Measurements from ENCODE around the gene CSNK1E.

CSNK1E gene

GRCh38 chr22:38350444-38351359 is 33.5 kb upstream of the CSNK1E start:
- Histone ChIP-seq H3K4me3 (ENCODE audit: low read length) (no peak overlapping the region), H3K9me3 (ENCODE audit: insufficient read depth, low read length) (no peaks in the 10 kb centered on the region), H3K27me3 (ENCODE audit: low read depth, low read length) (peaks cover 14% of the 10 kb centered on the region), H3K4me2 (ENCODE audit: low read length) (no peak overlapping the region), H4K20me1 (ENCODE audit: insufficient read depth, low read length) (peaks cover 14% of the 10 kb centered on the region; the same call in 1 of the 2 replicates), H3K27ac (ENCODE audit: low read length) (no peak overlapping the region), H3K36me3 (replicated peaks; ENCODE audit: low read depth, low read length) (peaks cover 22% of the 10 kb centered on the region), H3K79me2 (ENCODE audit: low read length) (no peaks in the 10 kb centered on the region), H3K4me1 (ENCODE audit: low read length) (no peaks in the 10 kb centered on the region), H3K9ac (ENCODE audit: low read length) (no peak overlapping the region), H2AFZ (ENCODE audit: low read depth, low read length) (no peak overlapping the region)
- TF ChIP-seq EZH2phosphoT487 (IDR thresholded peaks at IDR 0.05; ENCODE audit: low read depth) (no peak), CTCF (IDR thresholded peaks at IDR 0.05; ENCODE audit: low read depth, low read length) (no peak)

GRCh38 chr22:38348751-38349496 is 31.7 kb upstream of the CSNK1E start:
- no peaks in the 10 kb centered on the region for H3K9me3 ChIP-seq (ENCODE audit: insufficient read depth, low read length)
- H3K4me2 ChIP-seq (ENCODE audit: low read length) = no peak overlapping the region
- H3K27ac ChIP-seq (ENCODE audit: low read length) = no peak overlapping the region
- no peak overlapping the region for H3K9ac ChIP-seq (ENCODE audit: low read length)
- peaks cover 18% of the 10 kb centered on the region for H3K36me3 ChIP-seq (replicated peaks; ENCODE audit: low read depth, low read length)
- TF ChIP-seq EZH2phosphoT487 (IDR thresholded peaks at IDR 0.05; ENCODE audit: low read depth) (no peak), CTCF (IDR thresholded peaks at IDR 0.05; ENCODE audit: low read depth, low read length) (no peak)
- no peak overlapping the region for H2AFZ ChIP-seq (ENCODE audit: low read depth, low read length)
- peaks cover 8% of the 10 kb centered on the region; the same call in 1 of the 2 replicates for H4K20me1 ChIP-seq (ENCODE audit: insufficient read depth, low read length)
- no peaks in the 10 kb centered on the region for H3K79me2 ChIP-seq (ENCODE audit: low read length)
- H3K4me3 ChIP-seq (ENCODE audit: low read length) = no peak overlapping the region
- no peaks in the 10 kb centered on the region for H3K4me1 ChIP-seq (ENCODE audit: low read length)
- peaks cover 14% of the 10 kb centered on the region for H3K27me3 ChIP-seq (ENCODE audit: low read depth, low read length)

GRCh38 chr22:38347944-38348750 is 30.9 kb upstream of the CSNK1E start:
- Histone ChIP-seq H3K9ac (ENCODE audit: low read length) (no peak overlapping the region), H3K4me2 (ENCODE audit: low read length) (no peak overlapping the region)
- TF ChIP-seq EZH2phosphoT487 (IDR thresholded peaks at IDR 0.05; ENCODE audit: low read depth) (no peak), CTCF (IDR thresholded peaks at IDR 0.05; ENCODE audit: low read depth, low read length) (no peak)

More at GRCh38 chr22:38347944-38348750, 30.9 kb upstream of the CSNK1E start:
- Histone ChIP-seq H3K9me3 (ENCODE audit: insufficient read depth, low read length) (no peaks in the 10 kb centered on the region), H4K20me1 (ENCODE audit: insufficient read depth, low read length) (peaks cover 2% of the 10 kb centered on the region; the same call in 1 of the 2 replicates), H3K79me2 (ENCODE audit: low read length) (no peaks in the 10 kb centered on the region), H2AFZ (ENCODE audit: low read depth, low read length) (no peak overlapping the region), H3K27ac (ENCODE audit: low read length) (no peak overlapping the region), H3K4me1 (ENCODE audit: low read length) (peaks cover 4% of the 10 kb centered on the region), H3K36me3 (replicated peaks; ENCODE audit: low read depth, low read length) (peaks cover 14% of the 10 kb centered on the region), H3K27me3 (ENCODE audit: low read depth, low read length) (peaks cover 14% of the 10 kb centered on the region), H3K4me3 (ENCODE audit: low read length) (no peak overlapping the region)
